Measurements from ENCODE around the gene SLC9A9.

DNA sequence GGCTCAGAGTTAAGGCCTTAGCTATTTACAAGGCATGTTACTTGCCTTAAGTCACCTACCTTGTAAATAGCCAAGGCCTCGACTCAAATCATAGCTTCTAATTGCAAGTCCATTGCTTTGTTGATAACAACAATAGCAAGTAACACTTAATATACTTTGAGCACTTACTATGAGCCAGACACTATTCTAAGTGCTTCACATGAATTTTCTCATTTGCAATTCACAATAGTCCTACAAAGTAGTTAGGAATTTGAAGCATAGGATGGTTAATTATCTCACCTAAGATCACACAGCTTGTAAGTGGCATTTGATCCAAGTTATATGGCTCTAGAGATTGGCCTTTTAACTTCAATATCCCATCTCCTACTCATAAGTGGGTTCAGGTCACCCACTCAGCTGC is 28.4 kb downstream of the SLC9A9 start:
- TF ChIP-seq POLR2A (conservative IDR thresholded peaks at IDR 0.05) (no peak), CREB1 (IDR thresholded peaks at IDR 0.05) (no peak), CREB1 (CRISPR knock-in tag; IDR thresholded peaks at IDR 0.05) (no peak), SPI1 (IDR thresholded peaks at IDR 0.05; ENCODE audit: borderline replicate concordance, low read depth, low read length) (no peak), CBX2 (IDR thresholded peaks at IDR 0.05; ENCODE audit: insufficient read depth, low read length, poor library complexity, severe bottlenecking) (no peak), ZNF644 (tag; IDR thresholded peaks at IDR 0.05; ENCODE audit: low read depth) (no peak), TARDBP (IDR thresholded peaks at IDR 0.05) (no peak), ZZZ3 (IDR thresholded peaks at IDR 0.05) (no peak), TAL1 (IDR thresholded peaks at IDR 0.05) (no peak), DACH1 (IDR thresholded peaks at IDR 0.05; ENCODE audit: partially characterized antibody) (no peak), YY1 (IDR thresholded peaks at IDR 0.05; ENCODE audit: borderline replicate concordance in 1 of 3, control insufficient read depth in 1 of 3, extremely low read depth in 1 of 3, insufficient read depth in 3 of 3, insufficient read length in 1 of 3, insufficient replicate concordance in 2 of 3, low read depth in 1 of 3, low read length in 2 of 3) (no peak)
- TF ChIP-seq, protein P1, sequence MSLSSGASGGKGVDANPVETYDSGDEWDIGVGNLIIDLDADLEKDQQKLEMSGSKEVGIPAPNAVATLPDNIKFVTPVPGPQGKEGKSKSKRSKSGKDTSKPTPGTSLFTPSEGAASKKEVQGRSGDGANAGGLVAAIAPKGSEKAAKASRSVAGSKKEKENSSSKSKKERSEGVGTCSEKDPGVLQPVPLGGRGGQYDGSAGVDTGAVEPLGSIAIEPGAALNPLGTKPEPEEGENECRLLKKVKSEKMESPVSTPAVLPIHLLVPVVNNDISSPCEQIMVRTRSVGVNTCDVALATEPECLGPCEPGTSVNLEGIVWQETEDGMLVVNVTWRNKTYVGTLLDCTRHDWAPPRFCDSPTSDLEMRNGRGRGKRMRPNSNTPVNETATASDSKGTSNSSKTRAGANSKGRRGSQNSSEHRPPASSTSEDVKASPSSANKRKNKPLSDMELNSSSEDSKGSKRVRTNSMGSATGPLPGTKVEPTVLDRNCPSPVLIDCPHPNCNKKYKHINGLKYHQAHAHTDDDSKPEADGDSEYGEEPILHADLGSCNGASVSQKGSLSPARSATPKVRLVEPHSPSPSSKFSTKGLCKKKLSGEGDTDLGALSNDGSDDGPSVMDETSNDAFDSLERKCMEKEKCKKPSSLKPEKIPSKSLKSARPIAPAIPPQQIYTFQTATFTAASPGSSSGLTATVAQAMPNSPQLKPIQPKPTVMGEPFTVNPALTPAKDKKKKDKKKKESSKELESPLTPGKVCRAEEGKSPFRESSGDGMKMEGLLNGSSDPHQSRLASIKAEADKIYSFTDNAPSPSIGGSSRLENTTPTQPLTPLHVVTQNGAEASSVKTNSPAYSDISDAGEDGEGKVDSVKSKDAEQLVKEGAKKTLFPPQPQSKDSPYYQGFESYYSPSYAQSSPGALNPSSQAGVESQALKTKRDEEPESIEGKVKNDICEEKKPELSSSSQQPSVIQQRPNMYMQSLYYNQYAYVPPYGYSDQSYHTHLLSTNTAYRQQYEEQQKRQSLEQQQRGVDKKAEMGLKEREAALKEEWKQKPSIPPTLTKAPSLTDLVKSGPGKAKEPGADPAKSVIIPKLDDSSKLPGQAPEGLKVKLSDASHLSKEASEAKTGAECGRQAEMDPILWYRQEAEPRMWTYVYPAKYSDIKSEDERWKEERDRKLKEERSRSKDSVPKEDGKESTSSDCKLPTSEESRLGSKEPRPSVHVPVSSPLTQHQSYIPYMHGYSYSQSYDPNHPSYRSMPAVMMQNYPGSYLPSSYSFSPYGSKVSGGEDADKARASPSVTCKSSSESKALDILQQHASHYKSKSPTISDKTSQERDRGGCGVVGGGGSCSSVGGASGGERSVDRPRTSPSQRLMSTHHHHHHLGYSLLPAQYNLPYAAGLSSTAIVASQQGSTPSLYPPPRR (CRISPR knock-in tag; IDR thresholded peaks at IDR 0.05; ENCODE audit: borderline replicate concordance): no peak
